Cardiac septum (tissue), 1 donor: ENCODE data around the gene PPDPF. TPM values are rescaled to one million over a fixed set of nuclear protein-coding genes. Genes with fewer than 3 reads are reported as not detected.
A peak's percentile ranks its signal among the peaks of the same experiment; 100 is the strongest.

Experiments
- DNase-seq: peaks from one replicate; pipeline ENCODE4 v3.0.0-alpha.2; 2020; ENCODE audit warnings: low spot score
- intact Hi-C: fragments of 100-400 bp; cut with DNase I; formaldehyde crosslinking; loops from one replicate; pipeline ENCODE4 v1.14.0; 2022
- total RNA-seq: library from RNA; stranded (reverse); fragmentation: NEBNext Ultra II Directional; extraction: Animal tissue kit (Norgen Biotek cat#: 25700); gene quantifications from one replicate; pipeline ENCODE4 v1.2.1, GENCODE V29; 2021
- donor health status: DM: no; HTN: no; CAD: no.

The PPDPF gene
- total RNA-seq, 1 donor from 2014 or later = 438 TPM

DNA sequence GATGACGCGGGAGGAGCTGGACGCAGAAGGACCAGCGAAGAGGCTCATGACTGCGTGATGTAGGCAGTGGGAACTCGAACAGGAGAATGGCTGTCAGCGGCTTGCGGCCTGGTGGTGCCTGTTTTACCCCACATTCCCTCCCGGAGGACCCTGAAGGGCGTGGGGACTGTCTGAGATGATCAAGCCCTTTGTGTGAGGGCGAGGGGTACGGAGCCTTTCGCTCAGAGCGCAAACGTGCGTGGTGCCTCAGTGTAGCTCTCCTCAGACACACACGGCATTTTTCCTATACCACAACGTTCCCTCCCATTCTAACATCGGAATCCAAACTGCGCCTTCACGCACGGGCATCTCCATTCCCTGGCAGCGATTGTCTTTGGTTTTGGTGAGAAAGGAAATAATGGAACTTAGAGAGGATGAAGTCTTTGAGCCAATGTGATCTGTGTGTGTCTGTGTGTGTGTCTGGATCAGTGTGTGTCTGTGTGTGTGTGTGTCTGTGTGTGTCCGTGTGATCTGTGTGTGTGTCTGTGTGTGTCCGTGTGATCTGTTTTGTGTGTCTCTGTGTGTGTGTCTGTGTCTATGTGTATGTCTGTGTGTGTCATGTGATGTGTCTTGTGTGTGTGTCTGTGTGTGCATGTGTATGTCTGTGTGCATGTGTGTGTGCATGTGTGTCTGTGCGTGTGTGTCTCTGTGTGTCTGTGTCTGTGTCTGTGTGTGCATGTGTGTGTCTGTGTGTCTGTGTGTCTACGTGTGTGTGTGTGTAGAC, 11.3 kb downstream of the PPDPF start:
- intact Hi-C loops = loop anchor here (10.0 kb wide), 1 partner anchor 333 kb away; the partner anchor contains the start of genes ABHD16B and TPD52L2

GRCh38 chr20:63532449-63532971, 11.9 kb downstream of the PPDPF start:
- intact Hi-C loops = loop anchor here (10.0 kb wide), 1 partner anchor 332 kb away; the partner anchor contains the start of genes ABHD16B and TPD52L2
- DNase-seq = no peak

More for the DNA sequence above, 11.3 kb downstream of the PPDPF start:
- no peak for DNase-seq

- intact Hi-C loops = loop anchor here (10.0 kb wide), 1 partner anchor 331 kb away; the partner anchor contains the start of genes ABHD16B and TPD52L2
- no peak for DNase-seq
Measured at GRCh38 chr20:63533388-63533787, 12.8 kb downstream of the PPDPF start.

- no peak for DNase-seq
- intact Hi-C loops = loop anchor here (10.0 kb wide), 1 partner anchor 331 kb away; the partner anchor contains the start of genes ABHD16B and TPD52L2
Measured at GRCh38 chr20:63533871-63534393, 13.4 kb downstream of the PPDPF start.

- DNase-seq = no peak
Measured at GRCh38 chr20:63534427-63534830, 13.9 kb downstream of the PPDPF start.

GRCh38 chr20:63534831-63535651, 14.5 kb downstream of the PPDPF start:
- intact Hi-C loops = loop anchor here (5.0 to 10.0 kb wide), 3 partner anchors 77 to 587 kb away; partner anchors contain the start of genes ABHD16B and TPD52L2
- DNase-seq = no peak

More at GRCh38 chr20:63534427-63534830, 13.9 kb downstream of the PPDPF start:
- intact Hi-C loops = loop anchor here (10.0 kb wide), 1 partner anchor 330 kb away; the partner anchor contains the start of genes ABHD16B and TPD52L2

DNA sequence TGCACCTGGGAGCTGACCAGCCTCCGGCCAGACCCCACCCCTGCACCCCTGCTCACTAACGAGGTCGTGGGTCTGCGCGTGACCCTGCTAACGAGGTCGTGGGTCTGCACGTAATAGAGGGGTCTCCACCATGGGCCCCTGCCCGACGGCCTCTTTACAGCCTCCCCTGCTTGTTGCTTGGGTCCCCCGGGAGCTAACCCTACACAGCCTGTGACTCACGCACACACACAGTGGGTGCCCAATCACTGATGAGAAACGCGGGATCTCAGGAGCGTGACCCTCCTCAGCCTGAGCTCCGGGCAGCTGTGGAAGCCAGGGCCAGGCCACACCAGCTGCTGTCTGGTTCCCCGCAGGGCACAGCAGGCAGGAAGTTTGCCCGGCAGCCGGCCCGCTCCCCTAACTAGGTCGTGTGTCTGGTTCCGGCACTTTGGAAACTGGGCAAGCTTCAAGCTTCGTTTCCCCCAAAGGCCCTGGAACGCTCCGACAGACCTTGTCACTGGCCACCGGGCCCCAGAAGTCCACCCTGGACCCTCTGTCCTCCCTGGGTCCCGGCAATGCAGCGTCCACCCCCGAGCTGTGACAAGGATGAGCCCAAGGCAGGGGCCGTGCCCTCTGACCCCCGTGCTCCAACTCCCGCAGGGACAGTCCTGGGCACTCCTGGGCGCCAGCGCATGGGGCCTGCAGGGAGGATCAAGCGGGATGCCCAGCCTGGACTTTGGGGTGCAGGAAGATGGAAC, 15.8 kb downstream of the PPDPF start:
- DNase-seq = no peak
- intact Hi-C loops = loop anchor here (2.0 to 10.0 kb wide), 4 partner anchors 76 to 586 kb away; partner anchors contain the start of genes ABHD16B and TPD52L2

GRCh38 chr20:63536997-63537524, 16.5 kb downstream of the PPDPF start, which contains the start of gene PTK6:
TSS of gene PTK6 (minus strand) at chr20:63537376. CDS start at chr20:63537314, 62 bp downstream.
- intact Hi-C loops = loop anchor here (2.0 to 10.0 kb wide), 4 partner anchors 75 to 585 kb away; partner anchors contain the start of genes ABHD16B and TPD52L2
- no peak for DNase-seq

- intact Hi-C loops = loop anchor here (2.0 to 10.0 kb wide), 4 partner anchors 75 to 585 kb away; partner anchors contain the start of genes ABHD16B and TPD52L2
- peak; percentile 93 for DNase-seq
Measured at GRCh38 chr20:63537525-63538203, 17.1 kb downstream of the PPDPF start.

GRCh38 chr20:63538204-63539091, 17.9 kb downstream of the PPDPF start:
- intact Hi-C loops = loop anchor here (5.0 to 10.0 kb wide), 3 partner anchors 74 to 584 kb away; partner anchors contain the start of genes ABHD16B and TPD52L2
- DNase-seq = no peak

- intact Hi-C loops = loop anchor here (5.0 to 10.0 kb wide), 3 partner anchors 73 to 583 kb away; partner anchors contain the start of genes ABHD16B and TPD52L2
Measured at GRCh38 chr20:63539092-63539430, 18.5 kb downstream of the PPDPF start.

GRCh38 chr20:63539441-63540370, 19.1 kb downstream of the PPDPF start:
- intact Hi-C loops = loop anchor here (5.0 to 10.0 kb wide), 3 partner anchors 73 to 583 kb away; partner anchors contain the start of genes ABHD16B and TPD52L2
- DNase-seq = no peak

More at GRCh38 chr20:63539092-63539430, 18.5 kb downstream of the PPDPF start:
- DNase-seq = no peak

GRCh38 chr20:63540417-63541186, 20.0 kb downstream of the PPDPF start:
- intact Hi-C loops = no loop called here
- DNase-seq = no peak

DNA sequence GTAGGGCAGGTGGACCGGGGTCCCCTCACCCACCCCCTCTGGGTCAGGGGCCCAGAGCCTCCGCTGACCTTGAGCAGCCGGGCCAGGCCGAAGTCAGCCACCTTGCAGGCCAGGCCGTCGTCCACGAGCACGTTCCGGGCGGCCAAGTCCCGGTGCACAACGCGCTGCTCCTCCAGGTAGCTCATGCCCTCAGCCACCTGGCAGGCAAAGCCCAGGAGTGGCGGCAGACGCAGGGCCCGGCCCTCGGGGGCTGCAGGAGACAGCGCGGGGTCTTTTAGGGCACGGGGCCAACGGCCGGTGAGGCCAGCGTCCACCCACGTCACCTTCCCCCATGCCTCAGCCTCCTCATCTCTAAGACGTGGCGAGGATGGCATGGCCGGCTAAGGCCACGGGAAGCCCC, 20.8 kb downstream of the PPDPF start:
- intact Hi-C loops = no loop called here

More for the DNA sequence above, 20.8 kb downstream of the PPDPF start:
- DNase-seq = no peak
